Inferior parietal cortex (tissue), 1 donor: Measurements from ENCODE around the gene COL11A2.
A peak's percentile ranks its signal among the peaks of the same experiment; 100 is the strongest.

Experiments
- DNase-seq: peaks from one replicate; pipeline ENCODE4 v3.0.0-alpha.2; 2016; ENCODE audit errors: extremely low spot score

Gene COL11A2

DNA sequence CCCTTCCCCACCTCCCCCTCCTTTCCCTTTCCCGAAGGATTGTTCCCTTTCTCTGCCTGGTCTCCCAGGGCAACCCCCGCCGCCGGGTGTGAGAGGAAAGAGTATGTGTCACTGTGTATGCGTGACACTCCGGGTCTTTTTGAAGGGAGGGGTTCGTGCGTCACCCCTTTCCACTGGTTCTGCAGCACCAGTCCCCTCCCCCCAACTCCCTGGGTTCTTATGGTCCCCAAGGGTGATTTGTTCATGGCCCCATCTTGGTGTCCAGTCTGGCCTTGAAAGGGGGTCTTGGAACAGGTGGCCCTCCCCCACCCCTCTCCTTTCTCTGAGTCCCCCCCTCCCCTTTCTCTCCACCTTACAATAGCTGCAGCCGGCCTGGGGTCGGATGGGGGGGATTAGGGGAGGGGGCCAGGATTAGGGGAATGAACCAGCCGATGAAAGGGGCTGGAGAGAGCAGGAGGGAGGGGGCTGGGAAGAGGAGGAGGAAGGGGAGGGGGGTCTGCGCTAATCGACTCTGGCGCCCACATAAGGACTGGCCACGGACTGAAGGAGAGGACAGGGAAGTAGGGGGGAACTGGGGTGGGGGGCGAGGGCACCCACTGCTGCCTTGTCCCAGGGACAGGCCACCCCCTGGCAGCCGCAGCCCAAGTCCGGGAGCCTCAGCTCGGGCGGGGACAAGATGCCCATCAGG lies 14.7 kb upstream of the COL11A2 start:
- DNase-seq = no peak

DNA sequence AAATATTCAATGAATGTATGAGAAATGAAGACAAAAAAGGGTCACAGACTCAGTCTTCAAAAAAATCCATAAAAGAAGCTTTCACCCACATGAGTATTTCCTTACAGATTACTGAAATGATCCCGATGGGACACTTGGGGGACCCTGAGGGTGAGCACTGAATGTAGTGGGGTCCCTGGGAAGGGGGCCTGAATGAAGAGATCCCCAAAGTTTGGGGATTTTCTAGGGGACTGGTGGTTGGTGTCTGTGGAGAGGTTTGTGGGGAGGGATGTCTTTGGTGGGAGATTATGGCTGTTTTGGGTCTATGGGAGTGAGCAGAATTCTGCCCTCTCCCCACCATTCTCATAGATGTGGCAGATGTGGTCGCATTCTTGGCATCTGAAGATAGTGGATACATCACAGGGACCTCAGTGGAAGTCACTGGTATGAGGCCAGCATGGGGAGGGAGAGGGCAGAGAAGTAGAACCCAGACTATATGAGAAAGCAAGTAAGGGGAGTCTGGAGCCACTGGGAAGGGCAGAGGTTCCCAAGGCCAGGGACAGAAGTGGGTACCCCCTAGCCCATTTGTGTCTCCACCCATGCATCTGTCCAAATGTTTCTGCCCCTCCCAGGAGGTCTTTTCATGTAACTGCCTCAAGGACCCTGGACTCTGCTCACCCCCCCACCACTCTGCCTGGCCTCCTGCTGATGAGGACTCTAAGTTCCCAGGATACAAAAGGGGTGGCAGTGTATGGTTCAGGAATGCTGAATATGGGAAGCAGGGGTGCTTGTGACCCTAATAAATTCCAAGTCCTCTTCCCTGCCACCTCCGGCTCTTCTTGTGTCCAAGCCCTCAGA lies 14.0 kb upstream of the COL11A2 start:
- no peak for DNase-seq

DNA sequence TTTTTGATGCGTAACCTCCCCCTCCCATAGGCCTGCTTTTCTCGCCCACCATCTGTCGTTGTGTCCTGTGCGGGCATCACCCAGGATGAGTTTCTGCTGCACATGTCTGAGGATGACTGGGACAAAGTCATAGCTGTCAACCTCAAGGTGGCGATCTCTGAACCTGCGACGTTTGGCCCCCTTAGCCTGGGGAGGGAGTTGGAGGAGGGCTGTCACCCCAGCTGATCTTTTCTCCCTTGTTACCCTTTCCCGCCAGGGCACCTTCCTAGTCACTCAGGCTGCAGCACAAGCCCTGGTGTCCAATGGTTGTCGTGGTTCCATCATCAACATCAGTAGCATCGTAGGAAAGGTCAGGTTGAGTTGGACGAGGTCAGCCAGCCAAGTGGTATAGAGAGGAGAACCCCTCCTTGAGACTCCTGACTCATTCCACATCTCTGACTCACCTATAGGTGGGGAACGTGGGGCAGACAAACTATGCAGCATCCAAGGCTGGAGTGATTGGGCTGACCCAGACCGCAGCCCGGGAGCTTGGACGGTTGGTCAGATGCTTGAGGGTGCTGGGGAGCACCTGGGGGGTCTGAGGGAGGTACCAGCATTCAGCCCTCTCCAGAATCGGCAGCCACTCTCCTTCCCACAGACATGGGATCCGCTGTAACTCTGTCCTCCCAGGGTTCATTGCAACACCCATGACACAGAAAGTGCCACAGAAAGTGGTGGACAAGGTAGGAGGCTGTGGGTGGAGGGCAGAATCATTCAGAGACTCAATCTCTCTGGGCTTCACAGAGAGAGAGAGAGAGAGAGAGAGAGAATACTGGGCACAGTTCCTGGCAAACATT lies 13.1 kb upstream of the COL11A2 start:
- no peak for DNase-seq

GRCh38 chr6:33204415-33205190 lies 12.3 kb upstream of the COL11A2 start, which contains the start of gene HSD17B8:
Gene HSD17B8, plus strand, starts transcription at chr6:33204655. Its CDS starts 14 bp downstream, at chr6:33204669.
- DNase-seq = peak; percentile 91

DNA sequence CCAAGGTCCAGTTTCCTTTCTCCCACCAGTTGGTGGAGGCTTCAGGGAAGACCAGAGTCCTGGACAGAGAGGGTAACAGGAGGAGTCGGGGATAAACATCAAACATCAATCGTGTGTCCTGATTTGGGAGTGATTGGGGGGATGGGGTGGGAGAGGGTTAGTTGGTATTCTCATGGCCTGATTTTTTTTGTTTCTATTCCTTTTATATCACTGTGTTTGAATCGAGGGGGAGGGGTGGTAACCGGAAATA lies 11.8 kb upstream of the COL11A2 start:
- DNase-seq = no peak

DNA sequence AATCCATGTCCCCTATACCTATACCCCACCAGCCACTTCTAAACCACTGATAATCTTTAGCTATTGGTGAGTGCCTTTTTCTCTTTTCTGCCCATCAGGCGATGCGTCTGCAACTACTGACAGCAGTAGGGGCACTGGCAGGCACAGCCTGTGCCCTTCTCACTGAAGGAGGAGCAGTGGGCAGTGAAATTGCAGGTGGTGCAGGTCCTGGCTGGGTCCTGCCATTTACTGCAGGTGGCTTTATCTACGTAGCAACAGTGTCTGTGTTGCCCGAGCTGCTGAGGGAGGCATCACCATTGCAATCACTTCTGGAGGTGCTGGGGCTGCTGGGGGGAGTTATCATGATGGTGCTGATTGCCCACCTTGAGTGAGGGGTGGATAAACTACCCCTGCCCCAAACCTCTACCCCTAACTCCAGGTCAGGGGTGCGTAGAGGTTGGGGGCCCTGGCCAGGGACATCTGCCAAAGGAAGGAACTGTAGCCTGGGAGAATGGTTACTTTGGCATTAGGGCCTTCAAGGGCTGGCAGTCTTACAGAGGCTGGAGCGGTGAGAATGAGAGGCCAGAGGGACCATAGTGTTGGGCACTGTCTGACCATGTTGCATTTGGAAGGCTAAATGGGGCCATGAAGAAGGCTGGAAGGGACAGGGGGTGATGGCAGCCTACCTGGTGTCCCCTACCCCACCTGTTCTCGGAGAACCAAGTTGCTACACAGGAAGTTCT lies 11.3 kb upstream of the COL11A2 start:
- no peak for DNase-seq

DNA sequence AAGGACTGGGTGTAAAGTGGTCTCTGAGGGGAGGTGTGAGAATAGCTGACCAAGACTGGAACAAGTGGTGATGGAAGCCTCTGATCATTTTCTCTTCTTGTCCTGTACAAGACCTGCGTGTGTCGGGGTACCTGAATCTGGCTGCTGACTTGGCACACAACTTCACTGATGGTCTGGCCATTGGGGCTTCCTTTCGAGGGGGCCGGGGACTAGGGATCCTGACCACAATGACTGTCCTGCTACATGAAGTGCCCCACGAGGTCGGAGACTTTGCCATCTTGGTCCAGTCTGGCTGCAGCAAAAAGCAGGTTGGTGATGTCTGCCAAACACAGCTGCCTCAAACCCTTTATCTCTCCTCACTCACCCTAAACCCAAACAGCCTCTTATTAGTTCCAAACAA lies 10.5 kb upstream of the COL11A2 start:
- no peak for DNase-seq

GRCh38 chr6:33201935-33202334 lies 9.7 kb upstream of the COL11A2 start:
- no peak for DNase-seq

DNA sequence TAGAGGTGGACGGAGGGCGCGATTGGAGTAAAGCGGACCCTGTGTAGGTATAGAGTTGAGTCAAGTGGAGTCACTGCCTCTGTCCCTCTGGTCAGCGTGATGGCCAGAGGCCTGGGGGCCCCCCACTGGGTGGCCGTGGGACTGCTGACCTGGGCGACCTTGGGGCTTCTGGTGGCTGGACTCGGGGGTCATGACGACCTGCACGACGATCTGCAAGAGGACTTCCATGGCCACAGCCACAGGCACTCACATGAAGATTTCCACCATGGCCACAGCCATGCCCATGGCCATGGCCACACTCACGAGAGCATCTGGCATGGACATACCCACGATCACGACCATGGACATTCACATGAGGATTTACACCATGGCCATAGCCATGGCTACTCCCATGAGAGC lies 8.9 kb upstream of the COL11A2 start:
- DNase-seq = no peak

DNA sequence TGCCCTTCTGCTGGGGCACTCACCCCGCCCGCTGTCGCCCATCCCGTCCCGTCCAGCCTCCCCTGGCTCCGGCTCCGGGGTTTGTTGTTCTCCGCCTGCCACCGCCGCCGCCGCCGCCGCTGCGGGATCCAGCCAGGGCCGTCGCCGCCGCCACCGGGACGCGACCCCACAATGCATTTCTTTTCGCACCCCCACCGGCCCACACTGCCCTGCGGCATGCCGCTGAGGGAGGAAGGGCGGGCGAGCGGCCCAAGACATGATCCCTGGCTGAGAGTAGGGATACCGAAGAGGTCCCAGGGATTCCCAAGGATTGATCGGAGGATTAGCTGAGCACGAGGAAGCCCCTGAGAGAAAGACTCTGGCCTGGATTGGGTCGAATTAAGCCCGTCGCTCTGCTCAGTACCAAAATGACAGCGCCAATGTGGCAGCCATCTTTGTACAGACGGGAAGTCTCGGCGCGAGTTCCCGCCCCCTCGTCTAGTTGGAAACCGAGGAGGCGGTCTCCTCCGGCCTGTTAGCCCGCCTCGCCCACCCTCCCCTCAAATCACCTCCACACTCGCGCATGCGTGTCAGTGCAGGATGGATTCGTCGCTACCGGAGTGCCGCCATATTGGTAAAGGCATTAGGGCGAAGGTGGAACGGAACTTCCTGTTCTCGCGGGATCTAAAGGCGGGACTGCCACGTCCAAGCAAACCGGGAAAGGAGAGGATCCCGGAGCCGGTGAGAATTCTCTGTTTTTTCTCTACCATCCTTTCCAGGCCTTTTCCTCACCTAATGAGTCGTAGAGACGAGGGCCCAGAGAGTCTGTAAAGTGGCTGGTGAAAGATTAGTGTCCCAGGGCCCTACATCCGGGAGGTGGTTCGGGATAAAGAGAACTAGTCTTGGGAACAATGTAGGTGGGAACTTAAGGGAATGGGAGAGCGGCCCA lies 8.2 kb upstream of the COL11A2 start, which contains the start of the genes RXRB and SLC39A7:
TSS of gene RXRB (minus strand) at position 447 of the 928 bp plus-strand sequence. CDS start at position 258, 189 bp downstream.
TSS of gene SLC39A7 (plus strand) at position 649 of the 928 bp plus-strand sequence. CDS start 379 bp downstream, outside the sequence.
- DNase-seq = peak; percentile 100

GRCh38 chr6:33199687-33200218 lies 7.5 kb upstream of the COL11A2 start:
- DNase-seq = peak; percentile 56

- no peak for DNase-seq
Measured at GRCh38 chr6:33198853-33199436, 6.7 kb upstream of the COL11A2 start.

GRCh38 chr6:33198159-33198852 lies 6.0 kb upstream of the COL11A2 start:
- no peak for DNase-seq

DNA sequence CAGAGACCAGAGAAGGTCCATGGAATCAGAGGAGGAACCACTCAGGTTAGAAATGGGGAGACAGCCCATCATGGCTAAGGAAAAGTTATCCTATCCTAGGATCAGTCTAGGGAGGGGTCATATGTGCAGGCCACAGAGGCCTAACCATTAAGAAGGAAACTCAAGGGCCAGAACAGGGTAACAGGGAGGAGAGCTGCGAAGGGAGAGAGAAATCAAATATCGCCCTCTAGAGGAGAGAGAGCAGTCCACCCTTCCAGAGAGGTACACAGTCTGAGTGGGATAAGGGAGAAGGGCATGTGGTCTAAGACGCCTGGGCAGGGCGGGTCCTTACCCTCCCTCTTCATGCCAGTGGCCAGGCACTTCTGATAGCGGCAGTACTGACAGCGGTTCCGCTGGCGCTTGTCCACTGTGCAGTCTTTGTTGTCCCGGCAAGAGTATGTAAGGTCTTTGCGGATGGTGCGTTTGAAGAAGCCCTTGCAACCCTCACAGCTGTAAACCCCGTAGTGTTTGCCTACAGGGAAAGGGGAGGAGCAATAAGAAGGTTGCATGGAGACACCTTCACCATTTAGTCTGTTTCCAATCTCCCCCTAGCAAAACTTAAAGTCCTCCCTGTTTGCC lies 5.3 kb upstream of the COL11A2 start:
- DNase-seq = peak; percentile 79

- DNase-seq = no peak
Measured at GRCh38 chr6:33195304-33196165, 3.3 kb upstream of the COL11A2 start.

- DNase-seq = no peak
Measured at GRCh38 chr6:33194431-33194979, 2.2 kb upstream of the COL11A2 start.

GRCh38 chr6:33193619-33194018 lies 1.4 kb upstream of the COL11A2 start:
- DNase-seq = no peak
